ENCODE results near the gene TUBB4B. TPM values are rescaled to one million over a fixed set of nuclear protein-coding genes. Genes with fewer than 3 reads are reported as not detected.

Gene TUBB4B
- polyA plus RNA-seq, 1 of the 3 experiments (the other 2 are of a cell fraction), result 508 TPM

GRCh38 chr9:137231372-137232039, 9.6 kb upstream of the TUBB4B start:
- Histone ChIP-seq H3K27me3 (ENCODE audit: insufficient read depth) (no peaks in the 10 kb centered on the region), H4K20me1 (ENCODE audit: insufficient read depth) (no peaks in the 10 kb centered on the region), H3K79me2 (ENCODE audit: insufficient read depth) (no peaks in the 10 kb centered on the region), H3K36me3 (replicated peaks in 1 of 2; ENCODE audit: control insufficient read depth in 1 of 2, insufficient read depth in 2 of 2, low read length in 1 of 2) (no peaks in the 10 kb centered on the region), H3K9ac (no peak overlapping the region), H3K4me1 (ENCODE audit: control insufficient read depth in 1 of 2, insufficient read depth in 2 of 2, low read depth in 1 of 2, low read length in 1 of 2) (peaks cover 0 to 34% of the 10 kb centered on the region in 2 experiments; a peak in 1 of 4 replicates), H3K4me3 (ENCODE audit: low read depth in 2 of 2, low read length in 1 of 2) (no peak overlapping the region), H3K9me2 (no peaks in the 10 kb centered on the region), H2AFZ (ENCODE audit: low read depth) (no peak overlapping the region), H3F3A (replicated peaks; ENCODE audit: insufficient read depth) (peaks cover 11% of the 10 kb centered on the region), H3K4me2 (no peak overlapping the region), H3K9me3 (no peaks in the 10 kb centered on the region), H3K27ac (ENCODE audit: low read depth in 2 of 2, low read length in 1 of 2) (no peak overlapping the region)
- POLR2A ChIA-PET, result no interaction called here
- no peak for TF ChIP-seq FOXJ3 (CRISPR knock-in tag; IDR thresholded peaks at IDR 0.05)
- TF ChIP-seq JUND (IDR thresholded peaks at IDR 0.05), result no peak
- no peak for TF ChIP-seq FOSL2 (IDR thresholded peaks at IDR 0.05; ENCODE audit: borderline replicate concordance, low read depth)
- TF ChIP-seq MEF2A (IDR thresholded peaks at IDR 0.05; ENCODE audit: borderline replicate concordance, low read depth), result no peak
- no peak for TF ChIP-seq RAD21 (IDR thresholded peaks at IDR 0.05; ENCODE audit: low read length)
- TF ChIP-seq SIN3A (IDR thresholded peaks at IDR 0.05; ENCODE audit: borderline replicate concordance, low read depth, low read length), result no peak
- TF ChIP-seq CHD2 (IDR thresholded peaks at IDR 0.05; ENCODE audit: low read length, partially characterized antibody), result no peak
- TF ChIP-seq RXRA (IDR thresholded peaks at IDR 0.05; ENCODE audit: borderline replicate concordance, low read depth), result no peak
- no peak for TF ChIP-seq TEAD4 (IDR thresholded peaks at IDR 0.05; ENCODE audit: borderline replicate concordance, insufficient read depth)
- no peak for TF ChIP-seq ELF1 (IDR thresholded peaks at IDR 0.05)
- no peak for TF ChIP-seq PBX3 (IDR thresholded peaks at IDR 0.05)
- TF ChIP-seq EP300 (IDR thresholded peaks at IDR 0.05; ENCODE audit: borderline replicate concordance in 1 of 2, low read depth in 1 of 2, low read length in 1 of 2), result no peak
- TF ChIP-seq MXI1 (IDR thresholded peaks at IDR 0.05; ENCODE audit: low read depth, low read length), result no peak
- no peak for TF ChIP-seq POLR2AphosphoS5 (IDR thresholded peaks at IDR 0.05; ENCODE audit: low read depth, low read length)
- no peak for TF ChIP-seq EZH2phosphoT487 (IDR thresholded peaks at IDR 0.05; ENCODE audit: borderline replicate concordance, low read depth)
- TF ChIP-seq MAX (IDR thresholded peaks at IDR 0.05; ENCODE audit: low read depth), result no peak
- TF ChIP-seq GATA2 (CRISPR knock-in tag; IDR thresholded peaks at IDR 0.05), result no peak
- no peak for TF ChIP-seq ZBTB33 (IDR thresholded peaks at IDR 0.05; ENCODE audit: borderline replicate concordance, low read depth)
- TF ChIP-seq FOXM1 (IDR thresholded peaks at IDR 0.05; ENCODE audit: low read depth), result no peak
- TF ChIP-seq USF2 (IDR thresholded peaks at IDR 0.05; ENCODE audit: borderline replicate concordance, low read depth, low read length), result no peak
- CTCF ChIA-PET, result no interaction called here
- DNase-seq, result no peak
- 93% methylated on average over 19 of the region's 23 CpGs for WGBS (ENCODE audit: low lambda C conversion rate)

All from SK-N-SH (cell line).